GM12873 (cell line): ENCODE data around the gene ME2.

Experiments used
- CTCF ChIP-seq: IDR thresholded peaks from 2 replicates; pipeline ENCODE4 v1.5.1; 2012; ENCODE audit warnings: low read depth, mild to moderate bottlenecking, moderate library complexity, low read length, control low read depth; ENCODE audit not compliant: insufficient read depth; ENCODE audit errors: missing control alignments

Gene ME2

GRCh38 chr18:50986360-50987087 is 107.6 kb downstream of the ME2 start:
- no peak for TF ChIP-seq CTCF

DNA sequence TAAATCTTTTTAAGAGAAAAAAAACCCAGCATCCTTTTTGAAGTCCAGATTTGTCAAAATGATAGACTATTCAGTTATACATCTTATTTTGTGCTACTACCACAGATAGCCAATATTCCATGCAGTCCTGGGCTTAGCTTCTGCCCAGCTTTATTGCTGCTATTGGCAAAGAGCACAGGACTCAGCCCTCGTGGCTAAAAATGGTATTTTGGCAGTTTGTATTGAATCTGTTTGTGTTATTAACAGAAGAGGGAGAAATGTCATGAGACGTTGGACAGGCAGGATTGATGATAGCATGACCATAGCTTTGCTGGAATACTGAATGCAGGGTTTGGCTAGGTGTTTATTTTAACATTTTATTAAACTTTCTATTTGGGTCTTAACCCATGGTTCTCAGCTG is 108.3 kb downstream of the ME2 start:
- no peak for TF ChIP-seq CTCF

GRCh38 chr18:50989711-50990110 is 110.8 kb downstream of the ME2 start:
- no peak for TF ChIP-seq CTCF

DNA sequence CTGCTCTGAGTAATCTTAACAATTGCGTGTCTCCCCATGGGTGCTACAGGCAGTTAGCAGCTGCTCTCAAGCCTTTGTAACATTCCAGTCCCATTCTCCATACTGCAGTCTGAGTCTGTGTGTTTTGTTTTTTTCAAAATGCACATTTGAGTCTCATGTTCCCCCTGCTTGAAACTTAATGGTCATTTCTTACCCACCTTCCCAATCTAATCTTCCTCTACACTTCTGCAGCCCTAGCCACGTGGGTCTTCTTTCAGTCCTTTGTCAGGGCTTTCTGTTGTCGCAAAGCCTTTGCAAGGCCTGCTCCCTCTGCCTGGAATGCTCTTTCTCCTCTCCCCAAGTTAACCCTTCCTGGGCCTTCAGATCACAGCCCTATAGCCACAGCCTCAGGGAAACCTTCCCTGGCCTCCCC is 113.4 kb downstream of the ME2 start:
- no peak for TF ChIP-seq CTCF

- TF ChIP-seq CTCF: no peak
These were observed 115.1 kb downstream of the ME2 start for GRCh38 chr18:50994031-50994430.
